Measurements from ENCODE around the gene CAMTA1. TPM values are rescaled to one million over a fixed set of nuclear protein-coding genes. Genes with fewer than 3 reads are reported as not detected.

The CAMTA1 gene
- total and polyA plus RNA-seq, 3 experiments from 2014 or later: 60.2 to 79.0 (median 61.7) TPM

DNA sequence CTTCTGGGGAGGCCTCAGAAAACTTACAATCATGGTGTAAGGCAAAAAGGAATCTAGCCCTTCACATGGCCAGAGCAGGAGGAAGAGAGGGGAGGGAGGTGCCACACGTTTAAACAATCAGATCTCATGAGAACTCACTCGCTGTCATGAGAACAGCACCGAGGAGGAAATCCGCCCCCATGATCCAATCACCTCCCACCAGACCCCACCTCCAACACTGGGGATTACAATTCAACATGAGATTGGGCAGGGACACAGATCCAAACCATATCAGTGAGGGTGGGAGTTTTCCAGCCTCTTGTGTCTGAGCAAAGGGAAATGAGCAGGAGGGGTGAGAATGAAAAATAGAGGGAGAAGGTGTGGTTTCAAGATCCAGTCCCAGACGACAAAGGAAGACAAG is 503.7 kb downstream of the CAMTA1 start:
- ChIA-PET CTCF (no interaction called here), POLR2A (no interaction called here)
- Histone ChIP-seq H3K4me3 (ENCODE audit: low read length) (no peak overlapping the region), H3K27me3 (ENCODE audit: insufficient read depth, low read length, poor library complexity, severe bottlenecking) (no peaks in the 10 kb centered on the region), H3K9me3 (ENCODE audit: low read length) (no peaks in the 10 kb centered on the region), H3K36me3 (ENCODE audit: insufficient read depth, low read length) (no peaks in the 10 kb centered on the region), H3K27ac (ENCODE audit: low read depth, low read length) (no peak overlapping the region), H3K4me1 (ENCODE audit: insufficient read depth, low read length) (no peaks in the 10 kb centered on the region)
- Mint-ChIP-seq H3K36me3 (no peaks in the 10 kb centered on the region), H3K9me3 (peaks cover 0 to 8% (median 2%) of the 10 kb centered on the region in 5 donors), H3K4me3 (no peak overlapping the region), H3K4me1 (no peaks in the 10 kb centered on the region), H3K27ac (no peak overlapping the region), H3K27me3 (peaks cover 9 to 23% of the 10 kb centered on the region in 2 donors)
- DNase-seq: no peak

DNA sequence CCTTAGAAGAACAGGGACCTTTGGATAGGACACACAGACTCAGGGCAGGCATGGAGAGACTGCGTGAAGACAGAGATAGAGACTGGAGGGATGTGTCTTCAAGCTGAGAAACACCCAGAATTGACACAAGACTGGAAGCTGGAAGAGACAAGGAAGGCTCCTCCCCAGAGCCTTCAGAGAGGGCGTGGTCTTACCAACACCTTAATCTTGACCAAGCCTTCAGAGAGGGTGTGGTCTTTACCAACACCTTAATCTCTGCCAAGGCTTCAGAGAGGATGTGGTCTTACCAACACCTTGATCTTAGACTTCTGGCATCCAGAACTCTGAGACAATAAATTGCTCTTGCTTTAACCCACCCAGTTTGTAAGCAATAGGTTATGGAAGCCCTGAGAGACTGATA is 504.4 kb downstream of the CAMTA1 start:
- CTCF ChIA-PET: no interaction called here
- Histone ChIP-seq H3K27ac (ENCODE audit: low read depth, low read length) (no peak overlapping the region), H3K27me3 (ENCODE audit: insufficient read depth, low read length, poor library complexity, severe bottlenecking) (no peaks in the 10 kb centered on the region), H3K36me3 (ENCODE audit: insufficient read depth, low read length) (no peaks in the 10 kb centered on the region), H3K9me3 (ENCODE audit: low read length) (no peaks in the 10 kb centered on the region), H3K4me1 (ENCODE audit: insufficient read depth, low read length) (no peaks in the 10 kb centered on the region), H3K4me3 (ENCODE audit: low read length) (no peak overlapping the region)
- H3K27me3 Mint-ChIP-seq: peaks cover 9 to 20% of the 10 kb centered on the region in 2 donors
- no peak for DNase-seq
- no peak overlapping the region for H3K27ac Mint-ChIP-seq
- no peaks in the 10 kb centered on the region for H3K36me3 Mint-ChIP-seq
- POLR2A ChIA-PET: no interaction called here
- H3K9me3 Mint-ChIP-seq: peaks cover 0 to 8% (median 2%) of the 10 kb centered on the region in 5 donors
- H3K4me3 Mint-ChIP-seq: no peak overlapping the region
- no peaks in the 10 kb centered on the region for H3K4me1 Mint-ChIP-seq

DNA sequence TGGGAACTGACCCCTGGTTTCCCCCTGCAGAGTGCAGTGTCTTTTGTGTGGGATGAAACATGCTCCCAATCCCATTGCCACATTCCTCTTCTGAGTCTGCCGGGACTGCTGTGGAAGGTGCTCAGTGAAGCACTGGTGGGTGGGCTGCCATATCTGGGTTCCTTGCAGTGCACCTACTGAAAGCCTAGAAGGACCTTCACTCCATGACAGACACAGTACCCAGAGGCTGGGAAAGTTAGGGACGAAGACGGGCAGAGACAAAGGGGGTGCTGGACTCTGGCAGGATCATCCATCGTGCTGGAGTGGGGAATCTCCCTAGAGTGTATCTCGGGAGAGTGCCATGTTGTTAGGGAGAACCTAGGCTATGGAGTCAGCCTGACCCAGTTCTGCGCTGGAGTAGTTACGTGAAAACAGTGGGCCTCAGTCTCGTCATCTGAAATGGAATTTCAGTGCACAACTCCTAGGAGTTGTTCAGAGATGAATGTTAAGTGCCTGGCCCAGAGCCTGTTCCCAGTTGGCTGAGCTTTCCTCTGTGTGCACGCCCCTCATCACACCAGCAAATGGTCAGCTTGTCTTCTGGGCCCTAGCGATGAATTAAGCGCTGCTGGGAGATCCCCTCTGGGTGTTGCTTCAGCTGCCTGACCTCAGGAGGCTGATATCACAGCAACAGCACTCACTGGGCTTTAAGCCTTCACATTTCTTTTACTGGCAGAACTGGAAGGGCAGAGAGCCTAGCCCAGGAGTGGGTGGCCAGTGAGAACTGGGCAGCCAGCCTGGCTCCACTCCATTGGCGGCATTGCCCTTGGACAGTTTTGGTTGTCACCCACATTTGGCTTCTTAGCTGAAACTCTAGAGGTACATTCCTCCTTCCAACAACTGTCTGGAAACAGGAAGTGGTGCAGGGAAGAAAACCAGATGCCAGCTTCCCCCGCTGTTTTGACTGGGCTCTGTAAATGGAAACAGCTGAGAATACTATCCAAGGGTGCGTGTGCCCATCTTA is 506.0 kb downstream of the CAMTA1 start:
- H3K4me3 Mint-ChIP-seq: no peak overlapping the region
- no peak overlapping the region for H3K27ac ChIP-seq (ENCODE audit: low read depth, low read length)
- H3K36me3 Mint-ChIP-seq: no peaks in the 10 kb centered on the region
- H3K27me3 ChIP-seq (ENCODE audit: insufficient read depth, low read length, poor library complexity, severe bottlenecking): no peaks in the 10 kb centered on the region
- H3K4me1 ChIP-seq (ENCODE audit: insufficient read depth, low read length): no peaks in the 10 kb centered on the region
- no peaks in the 10 kb centered on the region for H3K36me3 ChIP-seq (ENCODE audit: insufficient read depth, low read length)
- H3K4me3 ChIP-seq (ENCODE audit: low read length): no peak overlapping the region
- no peak for DNase-seq
- H3K9me3 Mint-ChIP-seq: peaks cover 0 to 7% (median 2%) of the 10 kb centered on the region in 5 donors
- peaks cover 7 to 18% of the 10 kb centered on the region in 2 donors for H3K27me3 Mint-ChIP-seq
- no peak overlapping the region for H3K27ac Mint-ChIP-seq
- no peaks in the 10 kb centered on the region for H3K9me3 ChIP-seq (ENCODE audit: low read length)
- CTCF ChIA-PET: no interaction called here
- POLR2A ChIA-PET: no interaction called here
- H3K4me1 Mint-ChIP-seq: no peaks in the 10 kb centered on the region

DNA sequence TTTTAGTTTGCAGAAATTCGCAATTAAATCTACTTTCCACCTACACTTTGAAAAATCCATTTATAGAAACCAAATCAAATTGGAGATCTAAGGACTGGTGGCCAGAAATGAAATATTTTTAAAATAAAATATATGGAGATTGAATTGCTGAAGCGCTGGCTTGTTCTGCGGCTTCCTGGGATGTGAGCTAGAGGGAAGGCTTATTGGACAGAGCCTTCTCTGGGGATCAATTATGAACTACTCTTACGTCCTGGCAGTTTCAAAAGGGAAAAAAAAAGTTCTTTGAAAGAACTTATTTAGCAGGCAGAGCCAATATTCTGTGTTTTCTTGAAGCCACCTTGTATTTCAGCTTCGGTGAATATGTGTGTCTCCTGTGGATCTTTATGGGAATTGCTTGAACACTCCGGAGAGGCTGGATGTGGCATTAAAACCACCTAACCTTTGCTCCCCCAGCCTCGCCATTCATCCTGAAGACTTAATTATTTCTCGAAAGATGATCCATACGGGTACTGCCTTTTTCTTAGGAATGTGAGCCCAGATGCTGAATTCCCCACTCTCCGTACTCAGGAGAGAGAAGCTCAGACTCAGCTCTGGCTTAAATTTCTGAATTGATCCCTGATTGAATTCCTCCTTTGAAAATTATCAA is 506.9 kb downstream of the CAMTA1 start:
- no peak for DNase-seq
- POLR2A ChIA-PET: no interaction called here
- peaks cover 0 to 7% (median 2%) of the 10 kb centered on the region in 5 donors for H3K9me3 Mint-ChIP-seq

DNA sequence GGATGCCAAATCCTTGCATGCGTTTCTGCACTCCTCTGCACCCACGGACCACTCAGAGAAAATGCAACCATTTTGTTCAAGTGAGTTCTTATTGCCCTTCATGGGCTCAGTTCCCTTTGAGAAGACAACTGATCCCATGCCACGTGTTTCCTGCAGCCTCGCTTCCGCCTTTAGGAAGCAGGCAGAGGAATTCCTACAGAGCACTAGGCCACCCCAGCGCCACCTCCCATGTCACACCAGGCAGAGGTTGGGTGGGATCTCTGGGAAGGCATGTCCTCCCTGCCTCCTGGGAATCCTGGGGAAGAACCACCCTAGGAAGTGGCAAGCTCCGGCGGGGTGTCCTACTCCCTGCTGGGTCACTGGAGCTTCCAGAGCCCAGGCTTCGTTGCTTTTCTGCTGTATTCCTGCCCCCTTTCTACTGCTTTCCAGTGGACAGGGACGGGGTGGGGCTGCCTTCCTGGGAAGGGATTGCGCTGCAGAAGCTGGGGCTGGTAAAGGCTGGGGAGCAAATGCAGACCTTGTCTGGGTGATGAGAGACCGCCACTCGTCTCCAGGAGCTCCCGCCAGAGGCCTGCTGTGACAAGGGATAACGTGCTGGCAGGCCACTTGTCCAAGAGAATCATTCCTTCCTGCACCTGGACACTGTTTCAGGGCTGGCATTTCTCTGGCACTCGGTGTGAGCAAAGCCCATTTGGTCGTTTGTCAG is 507.6 kb downstream of the CAMTA1 start:
- H3K36me3 Mint-ChIP-seq: no peaks in the 10 kb centered on the region
- no peak for DNase-seq
- H3K36me3 ChIP-seq (ENCODE audit: insufficient read depth, low read length): no peaks in the 10 kb centered on the region
- no peak overlapping the region for H3K4me3 Mint-ChIP-seq
- CTCF ChIA-PET: no interaction called here
- no peak overlapping the region for H3K4me3 ChIP-seq (ENCODE audit: low read length)
- no peaks in the 10 kb centered on the region for H3K9me3 ChIP-seq (ENCODE audit: low read length)
- H3K27ac Mint-ChIP-seq: no peak overlapping the region
- no peaks in the 10 kb centered on the region for H3K27me3 ChIP-seq (ENCODE audit: insufficient read depth, low read length, poor library complexity, severe bottlenecking)
- no peaks in the 10 kb centered on the region for H3K4me1 Mint-ChIP-seq
- POLR2A ChIA-PET: no interaction called here
- H3K27ac ChIP-seq (ENCODE audit: low read depth, low read length): no peak overlapping the region
- H3K27me3 Mint-ChIP-seq: peaks cover 12 to 14% of the 10 kb centered on the region in 2 donors
- H3K4me1 ChIP-seq (ENCODE audit: insufficient read depth, low read length): no peaks in the 10 kb centered on the region
- H3K9me3 Mint-ChIP-seq: peaks cover 0 to 2% (median 2%) of the 10 kb centered on the region in 5 donors

More for the DNA sequence above, 506.9 kb downstream of the CAMTA1 start:
- Mint-ChIP-seq H3K36me3 (no peaks in the 10 kb centered on the region), H3K4me1 (no peaks in the 10 kb centered on the region), H3K4me3 (no peak overlapping the region), H3K27me3 (peaks cover 14 to 15% of the 10 kb centered on the region in 2 donors), H3K27ac (no peak overlapping the region)
- no peak overlapping the region for H3K4me3 ChIP-seq (ENCODE audit: low read length)
- H3K27me3 ChIP-seq (ENCODE audit: insufficient read depth, low read length, poor library complexity, severe bottlenecking): no peaks in the 10 kb centered on the region
- H3K36me3 ChIP-seq (ENCODE audit: insufficient read depth, low read length): no peaks in the 10 kb centered on the region
- no peaks in the 10 kb centered on the region for H3K9me3 ChIP-seq (ENCODE audit: low read length)
- no peak overlapping the region for H3K27ac ChIP-seq (ENCODE audit: low read depth, low read length)
- H3K4me1 ChIP-seq (ENCODE audit: insufficient read depth, low read length): no peaks in the 10 kb centered on the region
- CTCF ChIA-PET: no interaction called here

DNA sequence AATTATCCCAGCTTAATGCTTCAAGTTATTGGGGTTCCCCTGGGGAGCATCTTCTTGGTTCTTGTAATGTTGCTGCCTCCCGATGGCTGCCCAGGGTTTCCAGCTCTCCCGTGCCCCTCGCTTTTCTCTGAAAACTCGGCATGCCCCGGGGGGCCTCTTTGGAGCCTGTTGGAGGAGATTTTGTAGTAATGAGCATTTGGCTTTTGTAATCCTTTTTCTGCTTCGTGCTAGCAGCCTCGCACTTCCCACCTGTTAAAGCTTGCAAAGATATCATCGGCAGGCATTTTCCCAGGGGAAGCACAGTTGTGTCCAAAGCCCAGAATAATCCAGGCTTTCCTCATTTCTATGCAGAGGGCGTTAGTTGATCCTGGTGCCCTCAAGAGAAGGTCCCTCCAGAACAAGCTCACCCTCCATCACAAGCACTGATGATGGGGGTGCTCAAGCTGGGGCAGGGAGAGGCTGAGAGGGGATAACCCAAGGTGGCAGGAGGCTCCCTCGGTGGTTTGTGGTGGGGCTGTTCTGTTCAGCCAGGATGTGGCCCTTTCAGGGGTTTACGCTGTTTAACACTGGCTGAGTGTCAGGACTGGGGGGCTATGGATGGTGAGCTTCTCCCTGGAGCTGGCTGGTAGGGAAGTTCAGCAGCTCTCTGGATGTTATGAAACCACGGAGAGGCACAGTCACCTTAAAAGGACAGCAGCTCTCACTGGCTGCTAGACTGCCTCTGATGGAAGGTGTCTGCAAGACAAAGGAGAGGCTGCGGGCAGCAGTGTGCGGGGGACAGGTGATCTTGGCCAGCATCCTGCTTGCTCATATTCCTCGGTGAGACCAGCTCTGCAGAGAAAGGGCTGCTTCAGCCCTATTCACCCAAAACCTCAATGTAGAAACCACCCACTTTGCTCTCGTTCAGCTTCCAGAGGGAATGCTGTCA is 508.7 kb downstream of the CAMTA1 start:
- H3K9me3 ChIP-seq (ENCODE audit: low read length): no peaks in the 10 kb centered on the region
- Mint-ChIP-seq H3K9me3 (peaks cover 0 to 2% (median 0%) of the 10 kb centered on the region in 5 donors), H3K27ac (no peak overlapping the region), H3K4me3 (no peak overlapping the region), H3K36me3 (no peaks in the 10 kb centered on the region), H3K27me3 (peaks cover 14 to 15% of the 10 kb centered on the region in 2 donors), H3K4me1 (no peaks in the 10 kb centered on the region)
- CTCF ChIA-PET: no interaction called here
- no peaks in the 10 kb centered on the region for H3K27me3 ChIP-seq (ENCODE audit: insufficient read depth, low read length, poor library complexity, severe bottlenecking)
- H3K27ac ChIP-seq (ENCODE audit: low read depth, low read length): no peak overlapping the region
- H3K36me3 ChIP-seq (ENCODE audit: insufficient read depth, low read length): no peaks in the 10 kb centered on the region
- no peak for DNase-seq
- no peaks in the 10 kb centered on the region for H3K4me1 ChIP-seq (ENCODE audit: insufficient read depth, low read length)
- POLR2A ChIA-PET: no interaction called here
- H3K4me3 ChIP-seq (ENCODE audit: low read length): no peak overlapping the region

DNA sequence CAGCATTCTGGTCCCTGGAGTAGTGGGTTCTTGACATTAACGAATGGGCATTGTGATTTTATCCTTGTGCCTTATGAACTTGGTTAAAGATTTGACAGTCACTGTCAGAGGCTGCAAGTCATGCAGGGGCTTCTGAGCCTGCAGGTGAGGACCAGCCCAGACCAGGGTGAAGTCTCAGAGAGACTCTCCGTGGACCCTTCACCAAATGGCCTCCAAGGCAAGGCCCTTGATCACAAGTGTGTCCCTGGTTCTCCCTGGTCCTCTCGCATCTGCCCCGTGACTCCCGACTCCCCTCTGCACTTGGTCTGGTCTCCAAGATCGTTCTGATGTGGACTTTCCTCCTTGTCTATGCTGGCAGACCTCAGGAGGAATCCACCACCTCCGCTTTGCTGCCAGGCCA is 509.4 kb downstream of the CAMTA1 start:
- Mint-ChIP-seq H3K36me3 (no peaks in the 10 kb centered on the region), H3K27ac (no peak overlapping the region), H3K4me3 (no peak overlapping the region), H3K4me1 (no peaks in the 10 kb centered on the region), H3K27me3 (peaks cover 13 to 19% of the 10 kb centered on the region in 2 donors), H3K9me3 (peaks cover 0 to 2% (median 0%) of the 10 kb centered on the region in 5 donors)
- H3K27me3 ChIP-seq (ENCODE audit: insufficient read depth, low read length, poor library complexity, severe bottlenecking): no peaks in the 10 kb centered on the region
- DNase-seq: no peak
- H3K27ac ChIP-seq (ENCODE audit: low read depth, low read length): no peak overlapping the region
- no peak overlapping the region for H3K4me3 ChIP-seq (ENCODE audit: low read length)
- POLR2A ChIA-PET: no interaction called here
- H3K9me3 ChIP-seq (ENCODE audit: low read length): no peaks in the 10 kb centered on the region
- CTCF ChIA-PET: no interaction called here
- H3K4me1 ChIP-seq (ENCODE audit: insufficient read depth, low read length): no peaks in the 10 kb centered on the region
- H3K36me3 ChIP-seq (ENCODE audit: insufficient read depth, low read length): no peaks in the 10 kb centered on the region

Measured in CD8-positive, alpha-beta memory T cell (primary cell).